VCaP (cell line): ENCODE results near the gene TRAPPC3.
A peak's percentile ranks its signal among the peaks of the same experiment; 100 is the strongest.
"Not testable (repeated sequence)": the region's sequence is repeated elsewhere in the genome, so short reads cannot be mapped to it uniquely, and the experiment has no call there.

ENCODE experiments used
- H3K27ac ChIP-seq: fragments of 450-650 bp; 2 replicates; pipeline ENCODE4 v1.5.1; 2017
- CTCF ChIP-seq: fragments of 450-650 bp; conservative IDR thresholded peaks from 2 replicates; pipeline ENCODE4 v1.5.1; 2017; ENCODE audit warnings: mild to moderate bottlenecking, moderate library complexity

TRAPPC3 gene

GRCh38 chr1:36149237-36149972 is at the start of gene TRAPPC3:
TRAPPC3 (minus strand) TSS chr1:36149486; CDS start chr1:36149378, 108 bp downstream.
- TF ChIP-seq CTCF = peak; percentile 95

DNA sequence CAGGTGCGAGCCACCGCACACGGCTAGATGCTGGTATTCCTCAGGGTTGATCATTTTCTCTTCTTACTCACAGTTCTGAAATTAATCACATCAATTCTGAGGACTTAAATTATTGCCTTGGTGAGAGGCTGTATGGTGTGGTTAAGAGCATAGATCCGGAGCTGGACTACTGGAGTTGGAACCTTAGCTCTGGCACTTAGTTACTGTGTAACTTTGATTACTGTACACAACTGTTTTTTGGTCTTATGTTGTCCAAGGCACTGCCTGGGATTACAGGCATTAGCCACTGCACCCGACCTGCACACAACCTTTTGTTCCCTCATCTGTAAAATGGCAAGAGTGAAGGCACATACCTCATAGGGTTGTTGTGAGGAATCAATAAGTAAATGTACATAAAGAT is 49.4 kb upstream of the TRAPPC3 start:
- no peak overlapping the region for H3K27ac ChIP-seq
- TF ChIP-seq CTCF = no peak

More at GRCh38 chr1:36149237-36149972, at the start of gene TRAPPC3:
- H3K27ac ChIP-seq = peak within 1 kb of the TSS; percentile 80

GRCh38 chr1:36196805-36197204 is 47.5 kb upstream of the TRAPPC3 start:
- H3K27ac ChIP-seq = not testable (repeated sequence)

DNA sequence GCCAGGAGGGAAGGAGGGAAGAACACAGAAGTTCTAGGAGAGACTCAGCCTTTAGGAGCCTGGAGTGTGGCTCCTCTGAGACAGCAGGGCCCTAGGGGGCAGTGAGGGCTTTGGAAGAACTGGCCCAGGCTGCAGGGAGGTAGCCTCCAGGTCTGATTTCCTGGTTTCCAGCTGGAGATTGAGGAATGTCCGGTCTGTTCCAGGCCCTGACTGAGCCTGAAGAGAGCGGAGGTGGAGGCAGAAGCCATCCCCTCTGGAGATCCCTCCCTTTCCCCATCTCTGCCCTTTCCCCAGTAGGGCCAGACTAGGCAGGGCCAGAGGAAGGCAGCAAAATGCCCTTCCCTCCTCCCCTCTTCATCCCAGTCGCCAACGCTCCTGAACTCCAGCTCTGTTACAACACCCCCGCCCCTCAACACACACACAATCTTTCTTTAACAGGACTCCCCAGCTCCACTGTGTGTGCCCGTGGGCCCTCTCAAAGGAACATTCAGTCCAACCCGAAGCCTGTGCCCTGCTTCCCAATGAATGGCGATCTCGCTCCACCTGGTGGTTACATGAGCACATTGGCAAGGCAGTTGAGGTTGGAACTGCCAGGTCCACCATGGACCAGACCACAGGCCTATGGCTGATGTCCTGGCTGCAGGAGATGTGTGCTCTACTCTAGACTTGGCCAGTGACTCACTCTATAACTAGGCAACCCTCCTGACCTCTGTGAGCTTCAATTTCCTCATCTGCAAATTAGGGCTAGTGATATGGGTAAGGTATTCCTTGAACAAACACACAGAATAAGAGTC is 38.7 kb upstream of the TRAPPC3 start:
- peak overlapping the region; percentile 69 for H3K27ac ChIP-seq
- peak; percentile 89 for TF ChIP-seq CTCF

GRCh38 chr1:36183309-36183856 is 34.1 kb upstream of the TRAPPC3 start:
- no peak overlapping the region for H3K27ac ChIP-seq

GRCh38 chr1:36182734-36183133 is 33.4 kb upstream of the TRAPPC3 start:
- no peak for TF ChIP-seq CTCF
- no peak overlapping the region for H3K27ac ChIP-seq

More at GRCh38 chr1:36183309-36183856, 34.1 kb upstream of the TRAPPC3 start:
- TF ChIP-seq CTCF = no peak

- no peak overlapping the region for H3K27ac ChIP-seq
- TF ChIP-seq CTCF = no peak
These were observed 29.9 kb upstream of the TRAPPC3 start for GRCh38 chr1:36179220-36179600.
